Activated CD4-positive, alpha-beta T cell treated with anti-CD3 and anti-CD28 coated beads, Interleukin-10, Interleukin-2, amounts not matched to agents 100 ng/mL and 50 ng/mL, durations not matched to agents 16 hours and 8 hours (primary cell): ENCODE data around the gene ARID1A.
"Not testable (repeated sequence)": the region's sequence is repeated elsewhere in the genome, so short reads cannot be mapped to it uniquely, and the experiment has no call there.

Experiments used
- DNase-seq: peaks from one replicate; pipeline ENCODE4 v3.0.0-alpha.2; 2020

ARID1A gene

GRCh38 chr1:26695356-26696118 is at the start of gene ARID1A:
Gene ARID1A, plus strand, starts transcription at chr1:26696015. Its CDS starts 389 bp downstream, at chr1:26696404.
- DNase-seq, result peak; percentile 96

- DNase-seq, result no peak
Observed at GRCh38 chr1:26664802-26665201, 31.0 kb upstream of the ARID1A start.

GRCh38 chr1:26666855-26667254 is 29.0 kb upstream of the ARID1A start:
- peak; percentile 41 for DNase-seq

GRCh38 chr1:26668106-26668786 is 27.6 kb upstream of the ARID1A start:
- DNase-seq, result not testable (repeated sequence)

GRCh38 chr1:26677306-26678115 is 18.3 kb upstream of the ARID1A start:
- peak; percentile 71 for DNase-seq

- no peak for DNase-seq
Observed at GRCh38 chr1:26684763-26685508, 10.9 kb upstream of the ARID1A start.

GRCh38 chr1:26686795-26687194 is 9.0 kb upstream of the ARID1A start:
- DNase-seq, result no peak

GRCh38 chr1:26689504-26689903 is 6.3 kb upstream of the ARID1A start:
- no peak for DNase-seq

- no peak for DNase-seq
Observed at GRCh38 chr1:26690157-26690556, 5.7 kb upstream of the ARID1A start.

GRCh38 chr1:26690576-26691031 is 5.2 kb upstream of the ARID1A start:
- DNase-seq, result no peak

- DNase-seq, result peak; percentile 91
Observed at GRCh38 chr1:26692211-26692792, 3.5 kb upstream of the ARID1A start.

GRCh38 chr1:26692793-26693490 is 2.9 kb upstream of the ARID1A start:
- DNase-seq, result peak; percentile 96

- DNase-seq, result peak; percentile 19
Observed at GRCh38 chr1:26693599-26694572, 1.9 kb upstream of the ARID1A start.

- DNase-seq, result peak; percentile 61
Observed at GRCh38 chr1:26694638-26695355, 1.0 kb upstream of the ARID1A start.

GRCh38 chr1:26696119-26696653 is 371 bp downstream of the ARID1A start:
- DNase-seq, result no peak

- peak; percentile 60 for DNase-seq
Observed at GRCh38 chr1:26696654-26697430, 1.0 kb downstream of the ARID1A start.

- DNase-seq, result peak; percentile 36
Observed at GRCh38 chr1:26697431-26697977, 1.7 kb downstream of the ARID1A start.
